HG03039 (cell line): ENCODE measurements around the gene SARS2.

ENCODE experiments used
- ATAC-seq: cut with Tn5 transposase; IDR thresholded peaks from one replicate; pipeline ENCODE4 v1.9.1; 2021; ENCODE audit warnings: mild to moderate bottlenecking, moderate library complexity; ENCODE audit not compliant: unreplicated experiment

Gene SARS2

DNA sequence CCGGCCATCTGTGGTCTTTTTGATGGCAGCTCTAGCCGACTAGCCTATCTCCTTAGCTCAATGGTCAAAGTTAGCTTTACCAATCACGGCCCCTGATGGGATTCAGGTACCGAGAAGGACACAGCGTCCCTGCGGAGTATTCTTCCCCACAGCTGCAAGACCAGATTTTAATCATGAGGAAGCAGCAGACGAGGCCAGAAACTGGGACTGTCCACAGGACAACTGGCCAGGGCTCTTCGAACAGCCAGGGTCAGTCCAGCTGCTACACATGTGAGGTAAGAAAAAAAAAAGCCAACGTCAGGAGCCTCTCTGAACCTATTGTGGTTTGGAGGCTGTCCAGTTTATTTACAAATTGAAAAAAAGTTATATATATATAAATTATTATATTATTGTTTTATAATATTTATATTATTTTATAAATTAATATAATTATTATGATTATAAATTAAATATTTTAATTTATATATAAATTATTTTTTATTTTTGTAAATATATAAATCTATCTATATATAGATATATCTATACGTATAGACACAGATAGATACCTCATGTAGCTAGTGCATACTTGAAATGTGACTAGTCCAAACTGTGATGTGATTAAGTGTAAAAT is 63.3 kb downstream of the SARS2 start:
- no peak for ATAC-seq
